DMS79 (cell line): ENCODE measurements around the gene SNX25.
"Not testable (repeated sequence)": the region's sequence is repeated elsewhere in the genome, so short reads cannot be mapped to it uniquely, and the experiment has no call there.

Source experiments
- DNase-seq: peaks from one replicate; lab custom pipeline; 2025; lab: John Stamatoyannopoulos, UW

The SNX25 gene

DNA sequence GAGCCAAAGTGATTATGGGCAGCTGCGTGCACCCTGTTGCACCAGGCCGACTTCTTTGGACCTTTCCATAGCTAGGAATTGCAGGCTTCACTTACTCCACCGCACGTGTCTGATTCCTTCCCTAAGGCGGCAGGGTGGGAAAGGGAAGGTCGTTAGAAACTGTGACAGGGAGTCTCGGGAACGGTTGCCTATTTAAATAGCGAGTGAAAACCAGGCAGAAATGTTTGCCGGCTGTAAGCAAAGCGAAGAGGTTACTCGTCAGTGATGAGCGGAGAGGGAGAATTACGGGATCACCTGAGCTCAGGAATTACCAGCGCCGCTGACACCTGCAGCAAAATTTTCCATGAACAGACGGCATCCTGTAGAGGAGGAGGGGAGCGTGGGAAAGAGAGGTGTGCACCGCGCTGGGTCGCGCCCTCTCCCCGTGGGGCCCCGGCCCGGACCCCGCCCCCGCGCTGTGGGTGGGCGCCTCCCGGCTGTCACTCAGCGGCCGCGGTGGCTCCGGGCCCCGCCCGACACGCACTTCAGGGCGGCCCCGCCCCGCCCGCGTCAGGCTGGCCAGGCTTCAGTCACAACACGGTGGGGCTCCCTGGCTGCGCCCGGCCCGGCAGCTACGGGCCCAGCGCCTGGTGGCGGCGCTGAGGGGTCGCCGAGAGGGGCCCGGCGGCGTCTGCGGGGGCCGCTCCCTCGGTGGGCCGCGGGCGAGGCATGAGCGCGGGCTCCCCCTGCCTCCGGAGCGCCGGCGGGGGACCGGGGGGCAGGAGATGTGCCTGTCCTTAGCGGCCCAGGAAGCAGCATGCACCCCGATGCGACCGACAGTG is at the start of gene SNX25:
TSS of gene SNX25 (plus strand) at position 568 of the 821 bp plus-strand sequence. CDS start at position 797, 229 bp downstream.
- DNase-seq = peak; percentile 30

DNA sequence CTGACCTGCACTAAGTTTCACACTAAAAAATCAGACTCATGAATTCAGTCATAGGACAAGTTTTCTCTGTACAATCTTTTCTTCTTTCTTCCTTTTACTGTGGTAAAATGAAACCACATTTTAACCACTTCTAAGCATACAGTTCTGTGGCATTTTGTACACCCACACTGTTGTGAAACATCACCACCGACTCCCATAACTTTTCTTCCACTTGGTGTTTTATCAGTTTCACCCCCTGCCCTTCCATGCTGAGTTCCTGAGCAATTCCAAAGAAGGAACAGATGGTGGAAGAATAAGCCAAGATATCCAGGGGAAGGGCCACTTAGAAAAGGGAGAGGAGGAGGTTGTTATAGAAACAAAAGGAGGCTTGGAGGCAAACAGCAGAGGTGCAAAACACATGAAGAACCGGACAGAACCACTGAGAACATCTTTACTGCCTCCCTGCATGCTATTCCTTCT is 43.8 kb upstream of the SNX25 start:
- no peak for DNase-seq

DNA sequence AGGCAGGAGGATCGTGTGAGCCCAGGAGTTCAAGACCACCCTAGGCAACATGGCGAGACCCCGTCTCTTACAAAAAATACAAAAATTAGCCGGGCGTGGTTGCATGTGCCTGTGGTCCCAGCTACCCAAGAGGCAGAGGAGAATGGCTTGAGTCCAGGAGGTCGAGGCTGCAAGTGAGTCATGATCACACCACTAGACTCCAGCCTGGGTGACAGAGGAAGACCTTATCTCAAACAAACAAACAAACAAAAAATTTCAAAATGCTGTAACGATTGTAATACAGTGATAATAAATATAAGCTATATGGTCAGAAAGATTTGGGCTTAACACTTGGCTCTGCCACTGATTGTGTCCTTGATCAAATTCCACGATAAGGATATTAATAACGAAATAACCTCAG is 42.2 kb upstream of the SNX25 start:
- no peak for DNase-seq

DNA sequence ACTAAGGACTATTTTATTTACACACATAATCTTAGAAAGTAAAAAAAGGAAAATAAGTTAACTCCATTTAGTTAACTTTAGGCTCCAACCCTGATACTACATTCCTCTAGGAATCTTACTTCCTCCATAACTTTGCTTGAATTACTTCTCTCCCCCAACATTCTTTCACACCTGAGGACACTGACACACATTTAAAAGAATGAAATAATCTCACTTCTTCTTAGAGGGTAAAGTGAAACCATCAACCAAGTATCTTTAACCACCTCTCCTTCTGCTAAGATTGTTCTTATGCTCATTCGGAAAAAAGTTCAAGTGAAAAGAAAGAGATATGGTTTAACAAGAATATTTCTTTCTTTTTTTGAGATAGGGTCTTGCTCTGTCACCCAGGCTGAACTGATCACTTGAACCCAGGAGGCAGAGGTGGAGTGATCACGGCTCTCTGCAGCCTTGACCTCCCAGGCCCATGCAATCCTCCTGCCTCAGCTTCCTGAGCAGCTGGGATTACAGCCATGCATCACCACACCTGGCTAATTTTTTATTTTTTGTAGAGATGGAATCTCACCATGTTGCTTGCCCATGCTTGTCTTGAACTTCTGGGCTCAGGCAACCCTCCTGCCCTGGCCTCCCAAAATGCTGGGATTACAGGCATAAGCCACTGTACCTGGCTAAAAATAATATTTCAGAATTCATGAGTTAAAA is 37.9 kb upstream of the SNX25 start:
- no peak for DNase-seq

DNA sequence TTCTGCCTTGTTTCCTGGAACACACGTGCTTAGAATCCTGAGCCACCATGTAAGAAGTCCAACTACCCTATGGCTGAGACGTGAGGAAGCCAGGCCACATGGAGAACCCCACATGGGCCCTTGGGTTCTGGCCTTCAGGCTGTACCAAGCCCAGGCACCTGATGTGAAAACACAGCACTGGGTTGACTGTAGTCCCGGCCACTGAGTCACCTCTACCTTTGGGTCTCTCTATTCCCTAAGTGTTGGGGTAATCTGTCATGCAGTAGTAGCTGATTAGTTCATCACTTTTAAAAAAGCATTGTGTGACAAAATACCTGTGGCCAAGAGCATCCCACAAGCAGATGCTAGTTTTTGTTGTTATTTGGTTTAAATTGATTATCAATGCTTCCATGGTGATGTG is 29.9 kb upstream of the SNX25 start:
- DNase-seq = no peak

DNA sequence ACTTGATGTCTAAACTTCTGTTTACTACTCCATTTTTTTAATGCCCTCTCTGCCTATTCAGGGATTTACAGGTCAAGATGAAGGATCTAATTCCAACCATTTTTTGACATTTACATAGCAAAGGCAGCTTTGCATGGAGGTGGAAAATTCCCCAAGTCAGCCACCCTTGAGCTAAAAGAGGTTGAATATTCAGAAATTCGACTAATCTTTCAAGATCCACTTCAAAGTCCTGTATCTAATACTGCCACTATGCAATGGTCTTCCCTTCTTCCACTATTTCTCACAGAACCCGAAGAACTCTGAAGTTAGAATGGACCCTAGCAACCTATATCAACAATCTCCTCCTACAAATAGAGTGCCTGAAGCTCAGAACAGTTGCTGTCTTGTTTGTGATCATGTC is 27.2 kb upstream of the SNX25 start:
- DNase-seq = no peak

DNA sequence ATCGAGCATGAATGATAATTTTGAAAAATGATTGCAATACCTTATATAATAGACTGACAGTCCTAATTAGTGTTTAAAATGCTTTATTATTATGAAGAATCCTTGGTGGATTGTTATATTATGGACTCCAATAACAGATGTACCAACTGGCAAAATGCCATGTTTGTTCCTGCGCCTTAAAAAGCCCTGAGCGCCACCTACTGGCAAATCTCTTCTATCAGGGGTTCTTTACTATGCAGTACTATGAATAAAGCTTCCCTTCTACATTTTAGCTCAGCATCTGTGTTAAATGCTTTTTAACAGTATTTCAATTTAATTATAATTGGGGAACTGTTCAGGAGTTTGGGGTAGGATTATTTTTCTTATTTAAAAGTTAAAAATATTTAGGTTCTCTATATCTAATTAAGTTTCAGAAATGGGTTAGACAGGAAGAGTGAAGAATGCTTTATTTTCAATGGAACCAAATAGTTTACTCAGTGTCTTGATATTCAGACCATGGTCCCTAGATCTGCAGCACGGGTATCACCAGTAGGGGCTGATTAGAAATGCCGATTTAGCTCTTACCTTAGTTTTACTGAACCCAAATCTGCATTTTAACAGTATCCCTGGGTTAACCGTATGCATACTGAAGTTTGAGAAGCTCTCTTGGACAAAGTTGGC is 25.6 kb upstream of the SNX25 start:
- no peak for DNase-seq

DNA sequence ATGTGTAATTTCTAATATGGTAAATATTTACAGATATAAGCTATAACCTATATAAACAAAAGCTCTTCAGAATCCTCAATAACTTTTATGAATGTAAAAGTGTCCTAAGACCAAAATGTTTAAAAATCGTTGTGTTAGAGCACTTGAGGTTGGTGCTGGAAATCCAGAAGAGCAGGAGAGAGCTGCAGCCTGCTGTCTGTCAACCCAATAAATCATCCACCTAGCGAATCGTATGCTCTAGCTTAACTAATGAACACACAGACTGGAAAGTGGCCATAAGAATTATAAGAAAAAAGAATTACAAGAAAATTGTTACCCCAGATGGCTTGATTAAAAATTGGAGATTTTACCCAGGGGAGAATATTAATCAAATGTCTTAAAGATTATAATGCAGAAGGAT is 22.6 kb upstream of the SNX25 start:
- DNase-seq = no peak

DNA sequence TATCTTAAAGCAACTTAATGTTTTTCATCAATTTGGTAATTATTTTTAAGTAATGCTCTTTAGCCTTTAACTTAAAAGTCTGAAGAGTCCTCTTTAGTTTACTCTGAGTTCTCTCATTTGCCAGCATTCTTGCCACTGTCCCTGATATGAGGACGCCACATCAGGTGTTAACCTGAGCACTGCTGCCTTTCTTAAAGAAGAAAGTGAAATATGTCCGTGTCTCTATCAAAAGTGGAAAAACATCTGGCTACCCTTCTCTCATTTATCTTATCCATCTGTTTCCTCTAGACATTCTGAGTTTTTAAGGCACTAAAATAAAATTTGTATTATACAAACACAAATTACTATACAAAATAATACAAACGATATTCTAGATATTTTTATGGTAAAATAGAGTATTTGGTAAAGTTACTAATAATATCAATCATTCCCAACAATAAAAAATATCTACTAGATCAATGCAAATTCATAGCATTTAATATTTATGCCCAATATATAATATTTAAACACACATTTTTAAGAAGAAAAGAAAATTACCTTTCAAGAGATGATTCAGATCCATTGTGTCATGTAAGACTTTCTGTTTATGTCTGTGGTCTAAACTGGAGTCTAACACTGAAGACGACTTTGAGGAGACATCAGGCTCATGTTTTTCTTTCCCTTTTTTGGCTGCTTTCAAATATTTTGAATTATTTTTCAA is 19.6 kb upstream of the SNX25 start:
- DNase-seq = no peak

DNA sequence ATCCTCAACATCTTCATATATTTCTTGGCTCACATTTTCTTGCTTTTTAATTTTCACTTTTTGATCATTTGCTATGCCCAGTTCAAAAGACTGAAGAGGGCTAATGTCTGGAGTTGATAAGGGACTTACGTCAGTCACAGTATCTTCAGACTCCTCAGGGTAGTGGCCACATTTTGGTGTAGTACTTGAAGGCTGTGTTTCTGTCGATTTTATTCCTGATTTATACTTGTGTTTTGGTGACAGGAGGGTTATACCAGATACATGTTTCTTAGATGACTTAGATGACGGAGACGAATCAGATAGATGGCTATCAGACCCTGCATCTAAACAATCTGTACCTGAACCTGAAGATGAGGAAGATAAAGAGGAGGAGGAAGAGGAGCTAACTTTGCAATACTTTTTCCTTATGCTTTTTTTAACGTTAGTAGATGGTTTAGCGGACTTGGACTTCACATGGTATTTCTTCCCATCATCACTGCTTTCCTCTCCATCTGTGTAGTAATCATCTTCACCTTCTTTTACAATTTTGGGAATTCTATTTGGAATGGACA is 19.0 kb upstream of the SNX25 start:
- no peak for DNase-seq

DNA sequence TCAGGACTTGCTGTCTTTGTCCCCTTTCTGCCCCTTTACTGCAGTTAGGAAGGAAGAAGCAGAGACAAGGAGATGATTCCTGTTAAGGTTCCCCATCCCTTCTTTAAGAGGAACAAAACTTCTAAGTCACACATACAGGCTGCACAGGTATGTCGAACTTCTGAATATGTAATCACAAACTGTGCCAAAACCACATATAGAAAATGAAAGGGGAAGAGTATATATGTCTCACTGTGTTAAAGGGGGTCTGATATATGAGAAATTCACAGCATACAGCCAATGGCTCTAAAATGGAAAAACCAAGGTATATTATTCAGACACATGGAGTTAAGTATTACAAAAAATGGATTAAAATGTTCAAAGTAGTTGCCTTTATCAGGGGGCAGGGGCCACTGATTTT is 17.3 kb upstream of the SNX25 start:
- no peak for DNase-seq

DNA sequence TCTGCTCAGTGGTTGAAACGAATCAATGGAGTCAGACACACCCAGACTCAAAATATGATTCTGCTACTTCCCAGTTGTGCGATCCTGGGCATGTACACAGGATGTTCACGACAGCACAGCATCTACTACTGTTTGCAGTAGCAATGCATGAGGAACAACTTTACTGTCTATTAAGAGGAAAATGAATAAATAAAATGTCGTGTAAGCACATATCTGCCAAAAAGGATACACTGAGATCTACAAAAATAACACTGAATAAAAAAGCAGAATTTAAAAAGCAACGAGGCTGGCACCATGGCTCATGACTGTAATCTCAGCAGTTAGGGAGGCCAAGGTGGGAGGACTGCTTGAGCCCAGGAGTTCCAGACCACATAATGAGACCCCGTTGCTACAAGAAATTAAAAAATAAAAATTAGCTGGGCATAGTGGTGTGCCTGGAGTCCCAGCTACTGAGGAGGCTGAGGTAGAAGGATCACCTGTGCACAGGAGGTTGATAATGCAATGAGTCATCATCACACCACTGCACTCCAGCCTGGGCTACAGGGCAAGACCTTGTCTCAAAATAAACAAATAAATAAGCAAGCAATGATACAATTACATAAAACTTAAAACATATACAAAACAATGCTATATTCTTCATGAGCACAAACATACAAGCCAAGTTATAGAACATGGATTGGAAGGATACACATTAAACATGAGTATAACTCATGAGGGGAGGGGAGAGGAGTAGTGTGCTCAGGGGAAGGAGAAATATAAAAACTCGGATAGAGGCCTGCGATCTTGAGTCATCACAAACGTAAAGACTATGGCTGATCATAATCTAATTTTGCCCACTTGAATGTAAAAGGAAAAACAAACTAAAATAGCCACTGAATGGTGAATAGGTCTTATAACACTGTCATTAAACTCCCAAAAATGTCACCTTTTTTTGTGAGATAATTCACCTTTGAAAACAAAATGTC is 14.2 kb upstream of the SNX25 start:
- no peak for DNase-seq

DNA sequence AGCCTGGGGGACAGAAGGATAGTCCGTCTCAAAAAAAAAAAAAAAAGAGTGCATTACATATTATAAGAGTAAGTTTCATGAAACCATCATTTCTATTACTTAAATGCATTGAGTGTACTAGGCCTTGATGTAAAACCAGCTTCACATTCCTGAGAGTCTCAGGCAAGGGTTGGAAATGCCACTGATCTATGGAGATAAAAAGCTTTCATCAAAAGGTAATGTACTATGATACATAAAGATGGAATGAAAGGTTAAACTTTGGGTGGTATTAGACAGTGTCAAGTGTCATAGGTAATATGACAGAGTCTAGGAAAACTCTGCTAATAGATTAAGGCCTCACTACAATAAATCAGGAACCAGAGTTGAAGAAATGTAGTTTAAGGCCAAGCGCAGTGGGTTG is 13.0 kb upstream of the SNX25 start:
- no peak for DNase-seq

DNA sequence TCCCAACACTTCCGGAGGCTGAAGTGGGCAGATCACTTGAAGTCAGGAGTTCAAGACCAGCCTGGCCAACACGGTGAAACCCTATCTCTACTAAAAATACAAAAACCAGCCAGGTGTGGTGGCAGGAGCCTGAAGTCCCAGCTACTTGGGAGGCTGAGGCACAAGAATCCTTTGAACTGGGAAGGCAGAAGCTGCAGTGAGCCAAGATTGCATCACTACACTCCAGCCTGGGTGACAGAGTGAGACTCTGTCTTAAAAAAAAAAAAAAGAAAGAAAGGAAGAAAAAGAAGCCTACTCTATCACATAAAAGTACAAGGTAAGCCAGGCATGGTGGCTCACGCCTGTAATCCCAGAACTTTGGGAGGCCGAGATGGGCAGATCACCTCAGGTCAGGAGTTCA is 11.2 kb upstream of the SNX25 start:
- DNase-seq = not testable (repeated sequence)

DNA sequence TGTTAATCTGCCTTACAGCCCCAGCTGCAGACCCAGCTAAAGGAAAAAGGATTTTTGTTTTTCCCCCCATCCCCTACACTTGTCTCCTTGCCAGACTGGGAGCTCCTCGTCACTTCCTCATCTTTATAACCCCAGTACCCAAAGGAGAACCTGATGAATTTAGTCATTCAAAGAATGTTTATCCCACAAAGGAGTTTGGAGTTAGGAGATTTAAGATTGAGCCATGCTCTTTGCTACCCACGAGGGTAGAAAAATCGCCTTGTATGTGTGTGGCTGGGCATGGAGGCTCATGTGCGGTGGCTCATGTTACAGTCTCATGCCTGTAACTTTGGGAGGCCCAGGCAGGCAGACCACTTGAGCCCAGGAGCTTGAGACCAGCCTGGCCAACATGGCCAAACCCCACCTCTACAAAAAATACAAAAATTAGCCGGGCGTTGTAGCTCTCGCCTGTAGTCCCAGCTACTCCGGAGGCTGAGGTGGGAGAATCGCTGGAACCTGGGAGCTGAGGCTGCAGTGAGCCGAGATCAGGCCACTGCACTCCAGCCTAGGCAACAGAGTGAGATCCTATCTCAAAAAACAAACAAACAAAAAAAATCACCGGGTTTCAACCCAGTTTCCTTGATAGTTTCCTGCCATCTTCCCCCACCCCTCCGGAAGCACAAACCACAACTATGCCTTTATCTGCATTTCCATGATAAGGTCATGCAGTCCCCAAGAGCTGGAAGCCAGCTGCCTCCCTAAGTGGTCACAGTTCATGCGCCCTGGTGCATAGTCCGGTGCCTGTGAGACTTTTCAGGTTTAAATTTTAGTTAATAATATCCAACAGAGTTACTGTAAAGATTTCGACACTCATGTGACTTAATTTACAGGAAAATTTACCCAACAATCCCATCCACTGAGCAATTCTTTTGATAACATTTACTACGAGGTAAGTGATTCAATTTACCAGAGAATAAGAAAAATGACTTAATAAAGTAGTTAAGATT is 7.1 kb upstream of the SNX25 start:
- no peak for DNase-seq

DNA sequence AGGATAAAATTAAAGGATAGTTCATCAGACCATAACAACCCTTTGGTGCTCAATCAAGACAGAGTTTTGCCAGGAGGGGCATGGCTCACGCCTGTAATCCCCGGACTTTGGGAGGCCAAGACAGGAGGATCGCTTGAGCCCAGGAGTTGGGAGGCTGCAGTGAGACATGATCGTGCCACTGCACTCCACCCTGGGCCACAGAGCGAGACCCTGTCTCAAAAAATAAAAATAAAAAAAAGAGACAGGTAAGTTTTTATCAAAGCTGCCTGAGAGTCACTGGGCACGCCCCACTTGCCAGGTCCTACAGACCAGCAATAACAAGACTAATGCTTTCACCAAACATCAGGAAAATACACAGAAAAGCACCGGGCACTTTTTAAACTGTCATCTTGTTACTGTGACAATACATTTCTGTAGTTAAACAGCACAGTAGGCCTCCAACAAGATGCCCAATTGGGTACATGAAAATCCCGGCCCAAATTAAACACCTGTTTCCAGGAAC is 6.4 kb upstream of the SNX25 start:
- DNase-seq = no peak

DNA sequence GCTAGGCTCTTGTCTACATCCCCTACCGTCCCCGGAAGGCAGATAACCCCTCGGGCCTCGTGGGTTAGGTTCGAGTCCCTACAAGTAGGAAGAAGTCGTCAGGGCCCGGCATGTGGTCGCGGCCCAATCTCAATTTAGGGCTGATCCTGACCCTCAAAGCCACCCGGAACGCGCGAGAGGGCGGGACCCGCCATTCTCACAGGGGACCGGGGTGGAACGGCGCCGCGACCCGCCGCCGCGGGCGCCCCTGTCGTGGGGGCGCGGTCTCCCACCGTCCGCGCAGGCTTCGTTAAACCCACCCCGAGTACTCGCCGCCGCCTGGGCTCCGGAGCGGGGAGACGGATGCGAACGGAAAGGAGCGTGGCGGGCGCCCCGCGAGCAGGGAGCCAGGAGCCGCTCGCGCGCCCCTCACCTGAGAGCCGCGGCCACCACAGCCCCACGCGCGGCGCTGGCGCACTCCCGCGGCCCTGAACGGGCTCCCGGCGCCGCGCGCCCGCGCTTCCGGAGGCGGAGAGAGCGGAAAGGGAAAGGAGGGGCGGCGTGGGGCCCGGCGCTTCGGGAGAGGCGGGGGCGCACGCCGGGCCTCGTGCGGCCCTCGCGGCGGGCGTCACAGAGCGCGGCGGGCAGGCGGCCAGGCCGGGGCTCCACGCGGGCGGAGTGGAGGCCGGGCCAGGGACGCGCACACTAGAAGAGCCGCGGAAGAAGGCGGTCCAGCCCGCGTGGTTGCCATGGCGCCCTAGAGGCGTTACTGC is 5.7 kb upstream of the SNX25 start, which contains the start of gene CFAP97:
TSS of gene CFAP97 (minus strand) at position 515 of the 752 bp plus-strand sequence. CDS start 12,804 bp downstream, outside the sequence.
- no peak for DNase-seq

DNA sequence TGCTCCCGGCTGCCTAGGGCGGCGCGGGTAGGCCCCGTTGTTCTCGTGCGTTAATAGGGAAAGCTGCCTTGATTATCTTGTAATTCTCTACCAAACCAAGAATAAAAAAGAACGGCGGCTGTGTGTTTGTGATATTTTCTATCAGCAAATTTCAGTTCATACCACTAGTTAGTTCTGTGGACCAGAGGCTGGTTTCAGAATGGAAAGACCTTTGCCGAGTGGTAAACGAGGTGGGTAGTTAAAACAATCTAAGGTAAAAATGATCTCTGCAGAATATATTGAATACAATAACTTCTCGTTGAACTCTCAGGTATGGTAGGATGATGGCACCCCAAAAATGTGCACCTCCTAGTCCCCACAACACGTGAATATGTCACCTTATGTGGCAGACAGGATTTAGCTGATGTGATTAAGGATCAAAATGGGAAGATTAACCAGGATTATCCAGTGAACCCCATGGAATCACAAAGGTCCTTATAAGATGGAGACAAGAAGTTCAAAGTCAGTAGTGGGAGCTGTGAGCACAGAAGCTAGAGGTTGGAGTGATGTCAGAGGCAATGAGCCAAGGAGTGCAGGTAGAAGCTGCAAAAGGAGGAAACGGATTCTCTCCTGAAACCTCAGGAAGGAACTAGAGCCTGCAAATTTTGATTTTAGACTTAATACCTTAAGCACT is 5.0 kb upstream of the SNX25 start:
- no peak for DNase-seq
